Measurements from ENCODE around the gene SNIP1. TPM values are rescaled to one million over a fixed set of nuclear protein-coding genes. Genes with fewer than 3 reads are reported as not detected.
"Not testable (repeated sequence)": the region's sequence is repeated elsewhere in the genome, so short reads cannot be mapped to it uniquely, and the experiment has no call there.

Gene SNIP1
- total RNA-seq, 1 donor from 2014 or later, result 21.4 TPM

DNA sequence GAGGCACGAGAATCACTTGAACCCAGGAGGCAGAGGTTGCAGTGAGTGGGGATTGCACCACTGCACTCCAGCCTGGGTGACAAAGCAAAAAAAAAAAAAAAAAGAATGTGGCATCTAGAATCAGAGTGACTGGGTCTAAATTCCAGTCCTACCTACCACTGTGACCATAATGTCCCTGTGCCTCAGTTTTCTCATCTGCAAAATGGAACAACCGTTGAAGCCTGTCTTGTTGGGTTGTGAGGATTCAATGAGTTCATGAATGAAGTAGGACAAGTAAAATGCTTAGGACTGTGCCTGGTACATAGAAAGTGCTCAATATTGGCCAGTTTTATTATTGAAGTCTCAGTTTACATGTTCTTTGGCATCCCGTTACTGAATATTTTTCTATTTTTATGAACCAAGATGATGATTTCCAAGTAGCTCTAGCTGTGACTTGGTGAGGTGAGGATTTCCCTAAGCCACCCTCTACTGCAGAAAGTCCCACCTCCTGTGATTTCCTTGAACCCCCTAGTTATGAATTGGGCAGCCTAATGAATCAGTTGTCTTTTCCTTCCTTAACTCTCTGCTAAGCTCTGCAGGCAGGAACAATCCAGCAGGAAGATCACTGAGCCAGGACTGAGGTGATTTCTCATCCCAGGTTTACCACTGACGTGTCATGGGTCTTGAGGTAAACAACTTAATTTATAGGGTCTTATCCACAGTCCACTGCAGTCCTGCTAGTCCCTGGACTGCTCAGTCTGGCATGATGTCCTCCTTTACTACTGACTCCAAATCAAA lies 20.6 kb downstream of the SNIP1 start:
- no peak for TF ChIP-seq CTCF (IDR thresholded peaks at IDR 0.05; ENCODE audit: unreplicated experiment)
- DNase-seq (ENCODE audit: low spot score), result no peak
- H3K27me3 Mint-ChIP-seq (ENCODE audit: unreplicated experiment), result no peaks in the 10 kb centered on the region
- peaks cover 17% of the 10 kb centered on the region for H3K36me3 Mint-ChIP-seq (ENCODE audit: low read depth, unreplicated experiment)
- H3K4me1 Mint-ChIP-seq (ENCODE audit: unreplicated experiment), result no peaks in the 10 kb centered on the region
- no peak overlapping the region for H3K4me3 Mint-ChIP-seq (ENCODE audit: unreplicated experiment)
- H3K27ac Mint-ChIP-seq (ENCODE audit: unreplicated experiment), result no peak overlapping the region
- H3K9me3 Mint-ChIP-seq (ENCODE audit: unreplicated experiment), result no peaks in the 10 kb centered on the region

- not testable (repeated sequence) for H3K4me1 Mint-ChIP-seq (ENCODE audit: unreplicated experiment); H3K4me3 Mint-ChIP-seq (ENCODE audit: unreplicated experiment); H3K27ac Mint-ChIP-seq (ENCODE audit: unreplicated experiment); H3K27me3 Mint-ChIP-seq (ENCODE audit: unreplicated experiment); DNase-seq (ENCODE audit: low spot score); H3K9me3 Mint-ChIP-seq (ENCODE audit: unreplicated experiment)
- H3K36me3 Mint-ChIP-seq (ENCODE audit: low read depth, unreplicated experiment), result peaks cover 13% of the 10 kb centered on the region
Observed at GRCh38 chr1:37532418-37533156, 21.5 kb downstream of the SNIP1 start.

DNA sequence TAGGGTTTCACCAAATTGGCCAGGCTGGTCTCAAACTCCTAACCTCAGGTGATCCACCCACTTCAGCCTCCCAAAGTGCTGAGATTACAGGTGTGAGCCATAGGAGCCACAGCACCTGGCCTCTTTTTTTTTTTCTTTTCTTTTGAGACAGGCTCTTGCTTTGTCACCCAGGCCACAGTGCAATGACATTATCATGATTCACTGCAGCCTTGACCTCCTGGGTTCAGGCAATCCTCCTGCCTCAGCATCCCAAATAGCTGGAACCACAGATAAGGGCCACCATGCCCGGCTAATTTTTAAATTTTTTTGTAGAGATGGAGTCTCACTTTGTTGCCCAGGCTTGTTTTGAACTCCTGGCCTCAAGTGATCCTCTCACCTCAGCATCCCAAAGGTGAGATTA lies 24.2 kb downstream of the SNIP1 start:
- not testable (repeated sequence) for H3K4me1 Mint-ChIP-seq (ENCODE audit: unreplicated experiment); H3K4me3 Mint-ChIP-seq (ENCODE audit: unreplicated experiment); H3K27me3 Mint-ChIP-seq (ENCODE audit: unreplicated experiment); H3K9me3 Mint-ChIP-seq (ENCODE audit: unreplicated experiment); DNase-seq (ENCODE audit: low spot score); H3K27ac Mint-ChIP-seq (ENCODE audit: unreplicated experiment); H3K36me3 Mint-ChIP-seq (ENCODE audit: low read depth, unreplicated experiment)

GRCh38 chr1:37519613-37520012 lies 34.5 kb downstream of the SNIP1 start:
- peaks cover 11% of the 10 kb centered on the region for H3K4me1 Mint-ChIP-seq (ENCODE audit: unreplicated experiment)
- H3K27ac Mint-ChIP-seq (ENCODE audit: unreplicated experiment), result no peak overlapping the region
- H3K9me3 Mint-ChIP-seq (ENCODE audit: unreplicated experiment), result no peaks in the 10 kb centered on the region
- peaks cover 6% of the 10 kb centered on the region for H3K27me3 Mint-ChIP-seq (ENCODE audit: unreplicated experiment)
- H3K4me3 Mint-ChIP-seq (ENCODE audit: unreplicated experiment), result no peak overlapping the region
- TF ChIP-seq CTCF (IDR thresholded peaks at IDR 0.05; ENCODE audit: unreplicated experiment), result no peak
- peaks cover 5% of the 10 kb centered on the region for H3K36me3 Mint-ChIP-seq (ENCODE audit: low read depth, unreplicated experiment)
- no peak for DNase-seq (ENCODE audit: low spot score)

GRCh38 chr1:37518929-37519328 lies 35.2 kb downstream of the SNIP1 start:
- peaks cover 13% of the 10 kb centered on the region for H3K4me1 Mint-ChIP-seq (ENCODE audit: unreplicated experiment)
- not testable (repeated sequence) for H3K36me3 Mint-ChIP-seq (ENCODE audit: low read depth, unreplicated experiment); H3K27ac Mint-ChIP-seq (ENCODE audit: unreplicated experiment); DNase-seq (ENCODE audit: low spot score); H3K4me3 Mint-ChIP-seq (ENCODE audit: unreplicated experiment); H3K9me3 Mint-ChIP-seq (ENCODE audit: unreplicated experiment); H3K27me3 Mint-ChIP-seq (ENCODE audit: unreplicated experiment)

DNA sequence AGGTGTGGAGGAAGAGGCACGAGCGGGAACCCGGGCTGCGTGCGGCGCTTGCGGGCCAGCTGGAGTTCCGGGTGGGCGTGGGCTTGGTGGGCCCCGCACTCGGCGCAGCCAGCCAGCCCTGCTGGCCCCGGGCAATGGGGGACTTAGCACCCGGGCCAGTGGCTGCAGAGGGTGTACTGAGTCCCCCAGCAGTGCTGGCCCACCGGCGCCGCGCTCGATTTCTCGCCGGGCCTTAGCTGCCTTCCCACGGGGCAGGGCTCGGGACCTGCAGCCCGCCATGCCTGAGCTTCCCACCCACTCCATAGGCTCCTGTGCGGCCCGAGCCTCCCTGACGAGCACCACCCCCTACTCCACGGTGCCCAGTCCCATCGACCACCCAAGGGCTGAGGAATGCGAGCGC lies 35.9 kb downstream of the SNIP1 start:
- H3K27me3 Mint-ChIP-seq (ENCODE audit: unreplicated experiment); H3K9me3 Mint-ChIP-seq (ENCODE audit: unreplicated experiment); H3K27ac Mint-ChIP-seq (ENCODE audit: unreplicated experiment); H3K36me3 Mint-ChIP-seq (ENCODE audit: low read depth, unreplicated experiment); DNase-seq (ENCODE audit: low spot score); H3K4me3 Mint-ChIP-seq (ENCODE audit: unreplicated experiment): not testable (repeated sequence)
- peaks cover 15% of the 10 kb centered on the region for H3K4me1 Mint-ChIP-seq (ENCODE audit: unreplicated experiment)

- Mint-ChIP-seq H3K36me3 (ENCODE audit: low read depth, unreplicated experiment) (peaks cover 5% of the 10 kb centered on the region), H3K27me3 (ENCODE audit: unreplicated experiment) (peaks cover 8% of the 10 kb centered on the region), H3K27ac (ENCODE audit: unreplicated experiment) (no peak overlapping the region), H3K4me3 (ENCODE audit: unreplicated experiment) (no peak overlapping the region), H3K4me1 (ENCODE audit: unreplicated experiment) (peaks cover 16% of the 10 kb centered on the region), H3K9me3 (ENCODE audit: unreplicated experiment) (no peaks in the 10 kb centered on the region)
- no peak for DNase-seq (ENCODE audit: low spot score)
- no peak for TF ChIP-seq CTCF (IDR thresholded peaks at IDR 0.05; ENCODE audit: unreplicated experiment)
Observed at GRCh38 chr1:37517569-37517968, 36.5 kb downstream of the SNIP1 start.

Measured in endothelial cell (in vitro differentiated cells).